ENCODE results near the gene NPPB.

NPPB gene

DNA sequence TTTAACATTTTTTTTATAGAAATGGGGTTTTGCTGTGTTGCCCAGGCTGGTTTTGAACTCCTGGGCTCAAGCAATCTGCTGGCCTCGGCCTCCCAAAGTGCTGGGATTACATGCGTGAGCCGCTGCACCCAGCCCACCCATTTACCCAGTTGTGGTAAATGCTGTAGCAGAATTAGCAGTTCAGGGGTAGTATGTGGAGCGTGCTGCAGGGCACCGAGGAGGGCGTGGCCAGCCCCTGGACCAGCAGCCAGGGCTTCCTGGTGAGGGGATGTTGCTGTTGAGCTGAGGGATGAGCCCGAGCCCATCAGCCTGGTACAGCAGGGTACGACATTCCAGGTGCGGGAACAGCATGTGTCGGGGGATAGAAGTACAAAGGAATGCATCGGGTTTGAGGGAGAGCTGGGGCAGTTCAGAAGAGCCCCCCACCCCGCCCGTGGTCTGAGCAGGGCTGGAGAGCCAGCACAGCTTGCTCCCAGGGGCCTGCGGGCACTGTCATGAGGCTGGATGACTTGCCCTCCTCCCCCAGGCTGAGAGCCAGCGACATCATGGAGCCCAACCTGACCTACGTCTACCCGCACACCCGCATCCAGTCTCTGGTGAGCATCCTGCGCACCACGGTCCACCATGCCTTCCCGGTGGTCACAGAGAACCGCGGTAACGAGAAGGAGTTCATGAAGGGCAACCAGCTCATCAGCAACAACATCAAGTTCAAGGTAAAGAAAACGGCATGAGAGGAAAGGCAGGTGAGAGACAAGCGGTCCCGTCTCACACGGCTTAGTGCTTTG, 23.1 kb downstream of the NPPB start:
- DNase-seq (ENCODE audit: low read depth in 4 of 4, low spot score in 1 of 4) = no peak

DNA sequence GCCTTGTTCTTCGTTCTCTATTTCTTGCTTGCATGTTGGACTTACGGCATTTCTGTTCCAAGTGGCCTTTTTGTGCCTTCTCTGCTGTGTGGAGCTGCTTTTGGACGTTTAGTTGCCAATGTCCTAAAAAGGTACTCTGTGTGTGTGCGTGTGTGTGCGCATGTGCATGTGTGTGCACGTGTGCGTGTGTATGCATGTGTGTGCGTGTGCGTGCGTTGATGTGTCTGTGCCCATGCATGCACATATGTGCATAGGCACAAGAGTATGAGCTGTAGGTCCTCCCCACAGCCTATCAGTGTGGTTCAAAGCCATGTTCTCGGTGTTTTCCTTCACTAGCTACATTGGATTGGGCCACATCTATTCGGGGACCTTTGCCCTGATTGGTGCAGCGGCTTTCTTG, 24.8 kb downstream of the NPPB start:
- no peak for DNase-seq (ENCODE audit: low read depth in 4 of 4, low spot score in 1 of 4)

DNA sequence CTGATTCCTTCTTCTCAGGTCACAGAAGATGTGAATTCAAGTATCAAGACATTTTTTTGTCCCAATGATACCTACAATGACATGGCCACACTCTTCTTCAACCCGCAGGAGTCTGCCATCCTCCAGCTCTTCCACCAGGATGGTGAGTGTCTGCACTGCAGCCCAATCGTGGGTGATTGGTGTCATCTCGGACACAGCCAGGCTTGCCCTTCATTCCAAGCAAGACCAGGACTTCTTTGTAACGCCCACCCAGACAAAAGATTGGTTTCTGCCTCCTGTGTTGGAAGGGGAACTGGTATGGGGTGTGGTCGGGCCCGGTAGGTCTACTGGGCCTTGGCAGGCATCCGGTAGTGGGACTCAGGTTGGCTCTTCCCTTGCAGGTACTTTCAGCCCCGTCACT, 25.2 kb downstream of the NPPB start:
- DNase-seq (ENCODE audit: low read depth in 4 of 4, low spot score in 1 of 4) = no peak

DNA sequence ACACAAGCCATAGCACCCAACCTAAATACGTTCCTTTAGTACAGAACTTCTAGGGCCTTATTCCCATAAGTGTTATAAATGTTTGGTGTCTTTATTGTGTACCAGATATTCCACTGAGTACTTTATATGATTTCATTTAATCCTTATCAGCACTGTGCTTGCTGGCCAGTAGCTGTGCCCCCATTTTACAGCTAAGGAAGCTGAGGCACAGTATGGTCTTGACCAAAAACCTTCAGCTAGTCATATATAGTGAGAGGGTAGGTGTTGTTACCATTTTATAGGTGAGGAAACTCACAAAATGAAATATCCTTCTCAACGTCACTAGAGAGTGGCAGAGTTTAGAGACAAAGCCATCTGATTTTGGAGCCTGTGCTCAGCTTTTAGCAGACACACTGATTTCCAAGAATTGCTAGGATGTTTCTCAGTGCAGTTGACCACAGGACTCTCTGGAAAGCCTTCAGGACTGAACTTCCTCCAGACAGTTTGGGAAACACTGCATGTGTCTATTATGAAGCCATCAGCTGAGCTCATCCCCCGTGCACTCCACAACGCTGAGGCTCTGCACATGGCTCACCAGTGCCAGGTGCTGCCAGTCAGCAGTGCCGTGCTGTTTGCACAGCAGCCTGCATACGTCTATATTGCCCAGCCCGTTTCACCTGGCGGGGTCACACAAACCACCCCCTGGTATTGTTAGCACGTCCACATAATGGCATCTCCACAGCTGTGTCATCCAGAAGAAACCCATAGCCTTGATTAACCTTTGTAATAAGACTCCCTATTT, 26.6 kb downstream of the NPPB start:
- DNase-seq (ENCODE audit: low read depth in 4 of 4, low spot score in 1 of 4) = no peak

DNA sequence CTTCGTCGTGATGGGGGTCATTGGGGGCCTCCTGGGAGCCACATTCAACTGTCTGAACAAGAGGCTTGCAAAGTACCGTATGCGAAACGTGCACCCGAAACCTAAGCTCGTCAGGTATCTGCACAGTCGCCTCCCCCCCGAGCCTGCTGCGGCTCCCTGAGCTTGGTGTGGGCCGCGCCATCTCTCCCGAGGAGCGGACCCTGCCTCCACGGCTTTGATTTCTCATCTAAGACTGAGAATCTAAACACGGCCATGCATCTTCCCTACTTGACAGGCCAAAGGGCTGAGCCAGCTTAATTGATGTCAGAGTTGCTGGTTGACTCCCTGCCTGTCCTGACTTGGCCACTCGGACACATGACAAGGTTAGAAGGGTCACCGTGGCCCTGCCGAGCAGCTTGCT, 30.2 kb downstream of the NPPB start:
- no peak for DNase-seq (ENCODE audit: low read depth in 4 of 4, low spot score in 1 of 4)

DNA sequence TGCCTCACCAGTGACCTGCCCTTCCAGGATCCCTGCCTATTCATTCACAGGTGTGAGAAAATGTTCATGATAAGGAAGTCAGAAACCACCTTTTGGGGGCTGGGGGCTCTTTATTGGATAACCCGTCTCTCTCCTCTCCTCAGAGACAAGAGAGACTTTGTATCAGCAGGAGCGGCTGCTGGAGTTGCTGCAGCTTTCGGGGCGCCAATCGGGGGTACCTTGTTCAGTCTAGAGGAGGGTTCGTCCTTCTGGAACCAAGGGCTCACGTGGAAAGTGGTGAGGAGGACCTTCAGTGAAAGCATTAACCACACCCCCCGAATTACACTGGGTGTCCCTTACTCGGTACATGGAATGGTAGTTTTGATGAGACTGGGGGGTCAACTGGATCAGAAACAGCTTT, 31.8 kb downstream of the NPPB start:
- DNase-seq (ENCODE audit: low read depth in 4 of 4, low spot score in 1 of 4) = no peak

DNA sequence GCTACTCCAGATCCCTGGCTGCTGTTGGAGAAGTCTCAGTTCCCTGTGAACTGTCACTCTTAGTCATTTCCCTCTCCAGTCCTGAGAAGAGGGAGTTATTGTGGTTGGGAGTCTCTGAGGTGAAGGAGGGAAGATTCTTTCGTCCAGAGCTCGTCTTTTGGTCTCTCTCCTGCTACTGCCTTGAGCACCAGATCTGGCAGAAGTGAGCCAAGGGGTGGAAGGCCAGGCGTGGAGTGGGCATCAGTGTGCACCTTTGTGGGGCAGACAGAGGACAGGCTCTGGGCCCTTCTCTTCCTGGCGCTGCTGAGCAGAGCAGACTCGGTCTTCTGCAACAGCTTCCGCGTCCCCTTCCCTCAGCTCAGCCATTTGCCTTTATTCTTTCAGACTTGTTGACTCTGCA, 33.6 kb downstream of the NPPB start:
- DNase-seq (ENCODE audit: low read depth in 4 of 4, low spot score in 1 of 4) = no peak

DNA sequence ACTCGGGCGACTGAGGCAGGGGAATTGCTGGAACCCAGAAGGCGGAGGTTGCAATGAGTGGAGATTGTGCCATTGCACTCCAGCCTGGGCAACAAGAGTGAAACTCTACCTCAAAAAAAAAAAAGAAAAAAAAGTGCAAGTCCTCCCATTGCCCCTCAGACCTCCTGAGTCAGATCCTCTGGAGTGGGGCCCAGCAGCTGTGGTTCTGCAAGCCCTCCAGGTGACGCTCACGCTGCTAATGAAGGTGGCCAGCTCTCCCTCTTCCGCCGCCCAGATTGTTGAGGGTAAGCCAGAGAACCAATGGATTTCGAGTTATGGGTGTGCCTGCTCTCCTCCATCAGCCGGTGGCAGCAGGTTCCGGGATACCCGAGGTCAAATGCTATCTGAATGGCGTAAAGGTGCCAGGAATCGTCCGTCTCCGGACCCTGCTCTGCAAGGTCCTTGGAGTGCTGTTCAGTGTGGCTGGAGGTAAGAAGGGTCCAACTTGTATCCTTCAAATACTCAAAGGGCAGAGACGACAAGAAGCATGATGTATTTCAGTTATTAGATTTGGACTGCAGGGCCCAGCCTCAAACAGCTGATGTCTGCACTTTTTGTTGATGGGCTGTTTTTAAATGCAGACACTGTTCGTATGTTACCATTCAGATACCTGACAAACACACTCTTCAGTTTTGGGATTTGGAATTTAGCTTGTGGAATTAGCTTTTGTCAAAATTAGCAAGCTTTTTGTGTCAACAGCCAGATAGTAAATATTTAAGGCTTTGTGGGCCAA, 35.2 kb downstream of the NPPB start:
- DNase-seq (ENCODE audit: low read depth in 4 of 4, low spot score in 1 of 4) = no peak

DNA sequence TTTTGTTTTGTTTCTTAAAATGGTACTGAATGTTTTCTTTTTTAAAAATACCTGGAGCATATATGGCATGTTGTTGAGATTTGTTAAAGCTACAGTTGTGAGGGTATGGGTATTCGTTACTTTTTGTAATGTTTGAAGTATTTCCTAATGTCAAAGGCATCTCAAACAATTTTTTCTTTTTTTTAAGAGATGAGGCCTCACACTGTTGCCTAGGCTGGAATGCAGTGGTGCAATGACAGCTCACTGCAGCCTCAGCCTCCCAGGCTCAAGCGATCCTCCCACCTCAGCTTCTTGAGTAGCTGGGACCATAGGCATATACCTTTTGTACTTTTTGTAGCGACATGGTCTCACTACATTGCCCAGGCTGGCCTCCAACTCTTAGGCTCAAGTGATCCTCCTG, 36.7 kb downstream of the NPPB start:
- DNase-seq (ENCODE audit: low read depth in 4 of 4, low spot score in 1 of 4) = no peak

DNA sequence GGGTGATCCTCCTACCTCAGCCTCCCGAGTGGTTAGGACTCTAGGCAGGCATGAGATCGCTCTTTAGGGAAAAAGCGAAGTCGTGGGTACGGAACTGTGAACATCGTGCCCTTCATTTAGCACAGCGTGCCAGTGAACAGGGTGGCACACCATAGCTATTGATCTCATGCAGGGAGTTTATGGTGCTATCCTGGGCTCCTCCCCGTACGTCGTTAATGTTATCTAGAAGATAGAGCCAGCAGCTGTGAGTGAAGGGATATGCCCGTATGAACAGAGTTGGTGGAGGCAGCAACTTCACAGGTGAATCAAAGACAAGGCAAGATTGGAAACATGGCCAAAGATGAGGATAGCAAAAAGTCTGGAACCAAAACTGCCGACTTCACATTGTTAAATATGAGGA, 41.6 kb downstream of the NPPB start:
- no peak for DNase-seq (ENCODE audit: low read depth in 4 of 4, low spot score in 1 of 4)

DNA sequence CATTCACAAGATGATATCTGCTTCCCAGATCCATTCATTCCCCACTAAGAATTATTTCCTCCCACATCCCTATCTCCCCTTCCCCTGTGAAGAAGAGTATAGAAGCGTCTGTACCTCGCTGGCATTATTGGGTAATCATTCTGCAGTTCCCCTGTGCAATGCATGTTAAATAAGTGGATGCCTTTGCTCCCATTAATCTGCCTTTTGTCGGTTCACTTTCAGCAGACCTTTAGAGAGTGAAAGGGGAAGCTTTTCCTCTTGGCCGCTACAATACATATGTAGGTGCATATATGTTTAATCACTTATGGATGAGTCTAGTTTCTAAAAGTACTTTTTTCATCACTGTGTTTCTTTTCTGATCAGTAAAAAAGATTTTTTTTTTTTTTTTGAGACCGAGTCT, 45.7 kb downstream of the NPPB start:
- no peak for DNase-seq (ENCODE audit: low read depth in 4 of 4, low spot score in 1 of 4)

Data from stimulated activated CD4-positive, alpha-beta T cell treated with anti-CD3 and anti-CD28 coated beads, Interleukin-1b, Interleukin-23, amount 100 ng/mL, for 24 hours (primary cell).